Stimulated activated CD4-positive, alpha-beta T cell treated with anti-CD3 and anti-CD28 coated beads, TNF-alpha, amount 100 ng/mL, for 24 hours (primary cell): Measurements from ENCODE around the gene RPL39.
"Not testable (repeated sequence)": the region's sequence is repeated elsewhere in the genome, so short reads cannot be mapped to it uniquely, and the experiment has no call there.

Experiments
- DNase-seq, 3 experiments: peaks; one replicate each; pipeline ENCODE4 v3.0.0-alpha.2; 2020; ENCODE audit warnings: low read depth in 3 of 3

RPL39 gene

GRCh38 chrX:119763181-119763580 is 28.2 kb downstream of the RPL39 start:
- DNase-seq: no peak

DNA sequence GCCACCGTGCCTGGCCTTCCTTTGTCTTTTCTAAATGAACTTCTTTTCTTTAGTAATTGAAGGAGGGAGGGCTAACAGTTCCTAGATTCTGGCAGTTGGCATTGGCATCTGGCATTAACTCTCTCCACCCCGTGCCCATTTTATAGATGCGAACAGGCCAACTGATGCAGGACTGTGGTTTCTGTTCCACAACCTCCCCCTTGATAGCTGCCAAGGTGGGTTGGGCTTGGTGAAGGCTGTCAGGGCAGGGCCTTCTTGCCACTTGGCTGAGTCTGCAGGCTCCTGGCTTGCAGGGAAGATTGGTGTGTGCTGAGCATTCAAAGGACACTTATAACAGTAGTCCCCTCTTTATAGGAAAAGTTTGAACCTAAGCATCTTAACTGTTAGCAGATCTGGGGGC is 28.7 kb downstream of the RPL39 start:
- no peak for DNase-seq

GRCh38 chrX:119760026-119760877 is 31.2 kb downstream of the RPL39 start:
- DNase-seq: no peak

DNA sequence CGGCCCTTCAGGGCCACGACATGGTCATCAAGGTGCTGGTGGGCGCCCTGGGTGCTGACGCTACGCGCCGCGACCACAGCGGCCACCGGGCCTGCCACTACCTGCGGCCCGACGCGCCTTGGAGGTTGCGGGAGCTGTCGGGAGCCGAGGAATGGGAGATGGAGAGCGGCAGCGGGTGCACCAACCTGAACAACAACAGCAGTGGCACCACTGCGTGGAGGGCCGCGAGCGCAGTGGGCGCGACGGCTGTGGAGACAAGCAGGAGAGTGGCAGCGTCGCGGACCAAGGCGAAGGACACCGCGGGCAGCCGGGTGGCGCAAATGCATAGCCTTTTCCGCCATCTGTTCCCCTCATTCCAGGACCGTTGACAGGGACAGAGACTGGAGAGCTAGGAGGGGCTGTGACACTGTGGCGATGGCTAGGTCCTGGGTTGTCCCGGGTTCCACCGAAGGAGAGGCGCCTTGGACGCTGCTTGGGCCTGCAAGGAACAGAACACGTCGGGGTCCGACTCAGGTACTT is 32.1 kb downstream of the RPL39 start:
- no peak for DNase-seq

GRCh38 chrX:119758731-119759247 is 32.6 kb downstream of the RPL39 start:
- DNase-seq: peak in 1 of 3 experiments; percentile 22

DNA sequence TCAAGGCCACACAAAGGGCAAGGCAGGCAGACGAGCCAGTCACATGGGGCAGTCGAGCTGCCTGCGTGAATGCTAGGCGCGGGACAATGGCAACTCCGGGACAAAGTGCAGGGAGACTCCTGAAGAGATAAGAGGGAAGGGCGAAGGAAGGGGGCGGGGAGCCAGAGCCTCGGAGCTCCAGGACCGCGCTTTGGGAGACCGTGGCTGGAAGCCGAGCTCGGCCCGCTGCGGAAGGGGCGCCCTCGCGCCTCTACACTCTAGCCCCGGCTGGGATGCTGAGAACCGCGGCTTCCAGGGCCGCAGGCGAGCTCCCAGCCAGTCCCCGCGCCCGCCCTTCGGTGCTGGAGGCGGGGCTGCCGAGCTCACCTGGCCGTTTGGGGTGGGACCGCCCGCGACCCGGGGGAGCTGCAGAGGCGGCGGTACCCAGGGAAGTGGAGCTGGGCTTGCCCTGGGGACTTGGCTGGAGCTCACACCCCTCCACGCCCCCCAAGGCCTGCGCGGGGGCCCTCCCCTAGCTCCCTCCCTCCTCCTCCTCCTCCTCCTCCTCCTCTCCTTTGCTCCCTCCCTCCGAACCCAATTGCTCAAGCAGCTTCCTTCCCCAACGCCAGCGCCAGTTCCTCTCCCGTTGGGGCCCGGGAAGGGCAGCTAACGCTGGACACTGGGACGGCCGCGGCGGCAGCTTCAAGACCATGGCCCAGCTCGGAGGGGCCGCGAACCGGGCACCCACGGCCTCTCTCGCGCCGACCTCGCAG is 33.3 kb downstream of the RPL39 start, which contains the start of gene SOWAHD:
TSS of gene SOWAHD (plus strand) at position 610 of the 752 bp plus-strand sequence. CDS start at position 690, 80 bp downstream.
- no peak for DNase-seq

- DNase-seq: no peak
These were observed 33.8 kb downstream of the RPL39 start for GRCh38 chrX:119757646-119757978.

- DNase-seq: no peak
These were observed 34.3 kb downstream of the RPL39 start for GRCh38 chrX:119756926-119757635.

DNA sequence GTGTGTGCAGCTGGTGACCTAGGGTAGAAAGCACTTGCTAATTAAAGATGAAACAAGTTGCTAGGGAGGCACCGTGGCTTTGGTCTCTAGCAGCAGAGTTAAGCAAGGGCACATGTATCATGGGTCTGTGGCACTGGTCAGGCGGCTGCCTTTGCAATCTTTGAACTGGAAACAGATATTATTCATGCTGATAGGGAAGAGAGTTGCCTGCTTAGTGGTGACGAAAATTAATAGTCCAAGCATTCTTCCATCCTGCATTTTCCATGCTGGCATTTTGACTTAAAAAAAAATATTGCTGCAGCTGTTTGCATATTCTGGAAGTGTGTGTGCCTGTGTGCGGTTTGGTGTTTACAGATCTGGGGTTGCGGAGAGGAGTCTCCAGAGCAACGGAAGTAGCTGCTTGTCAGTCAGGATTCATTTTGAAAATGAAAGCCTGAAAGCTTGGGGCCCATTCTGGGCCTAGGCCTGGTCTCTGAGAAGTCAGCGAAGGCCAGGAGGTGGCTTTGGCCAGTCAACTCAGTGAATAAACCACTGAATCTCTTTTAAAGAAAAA is 35.4 kb downstream of the RPL39 start:
- DNase-seq: peak in 2 of 3 experiments; percentile 31 to 38

- DNase-seq: peak in 2 of 3 experiments; percentile 10 to 31
These were observed 37.7 kb downstream of the RPL39 start for GRCh38 chrX:119753639-119754257.

DNA sequence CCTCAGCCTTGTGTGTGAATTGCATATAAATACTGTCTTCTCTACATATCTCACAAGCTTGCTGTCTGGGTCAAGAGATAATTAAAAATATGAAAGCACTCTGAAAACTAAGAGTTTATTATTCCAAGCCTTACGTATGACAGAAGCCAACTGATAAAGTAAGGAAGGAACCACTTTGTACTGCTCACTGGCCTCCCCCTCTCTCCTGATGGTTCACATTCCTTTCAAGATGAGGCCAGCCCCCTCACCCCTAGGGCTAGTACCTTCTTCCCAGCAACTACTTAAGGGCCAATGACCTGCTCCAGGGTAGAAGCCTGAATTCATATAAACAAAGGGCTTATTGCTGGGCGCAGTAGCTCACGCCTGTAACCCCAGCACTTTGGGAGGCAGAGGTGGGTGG is 38.4 kb downstream of the RPL39 start:
- DNase-seq: no peak

GRCh38 chrX:119750751-119751150 is 40.7 kb downstream of the RPL39 start:
- DNase-seq: not testable (repeated sequence)

DNA sequence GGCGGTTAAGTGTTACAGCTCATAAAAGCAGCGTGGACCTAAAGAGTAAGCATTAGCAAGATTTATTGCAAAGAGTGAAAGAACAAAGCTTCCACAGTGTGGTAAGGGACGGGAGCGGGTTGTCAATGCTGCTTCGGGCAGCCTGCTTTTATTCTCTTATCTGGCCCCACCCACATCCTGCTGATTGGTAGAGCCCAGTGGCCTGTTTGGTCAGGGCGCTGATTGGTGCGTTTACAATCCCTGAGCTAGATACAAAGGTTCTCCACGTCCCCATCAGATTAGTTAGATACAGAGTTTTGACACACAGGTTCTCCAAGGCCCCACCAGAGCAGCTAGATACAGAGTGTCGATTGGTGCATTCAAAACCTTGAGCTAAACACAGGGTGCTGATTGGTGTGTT is 41.3 kb downstream of the RPL39 start:
- DNase-seq: not testable (repeated sequence)

GRCh38 chrX:119745283-119745848 is 46.1 kb downstream of the RPL39 start:
- DNase-seq: no peak

DNA sequence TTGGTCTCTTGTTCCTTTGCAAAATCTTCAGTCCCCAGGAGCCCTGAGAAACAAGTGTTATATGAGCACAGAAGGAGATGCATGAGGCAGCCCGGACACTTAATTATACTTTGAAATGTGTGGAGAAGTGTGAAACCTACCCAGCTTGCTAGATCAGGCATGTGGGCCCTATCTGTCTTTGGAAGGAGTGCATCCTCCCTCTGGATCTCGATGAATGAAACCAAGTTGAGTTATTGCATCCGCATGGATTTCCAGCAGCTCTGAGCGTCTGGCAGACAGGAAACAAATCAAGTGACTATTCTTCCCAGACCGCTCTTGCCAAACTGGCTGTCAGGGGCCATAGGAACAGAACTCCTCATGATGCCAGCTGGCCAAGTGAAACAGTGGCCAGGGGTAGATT is 52.7 kb downstream of the RPL39 start:
- no peak for DNase-seq
